DOHH2 (cell line): ENCODE results near the gene BBOF1.
A peak's percentile ranks its signal among the peaks of the same experiment; 100 is the strongest.

Experiments
- H3F3A ChIP-seq: fragments of 200-600 bp; sonication (generic), shearing (Covaris generic); 2 replicates; pipeline ENCODE4 v1.6.0; 2016; ENCODE audit warnings: antibody characterized with exemption, mild to moderate bottlenecking; ENCODE audit not compliant: control insufficient read depth, insufficient read depth
- H3K27ac ChIP-seq: fragments of 200-600 bp; sonication (generic); 2 replicates; pipeline ENCODE4 v1.5.1; 2014; ENCODE audit warnings: low read depth, mild to moderate bottlenecking, low read length, moderate library complexity
- H3K27me3 ChIP-seq: fragments of 200-600 bp; sonication (generic); 2 replicates; pipeline ENCODE4 v1.6.1; 2014; ENCODE audit warnings: mild to moderate bottlenecking, low read length, mixed read lengths; ENCODE audit not compliant: control insufficient read depth
- H3K36me3 ChIP-seq: fragments of 200-600 bp; sonication (generic); 2 replicates; pipeline ENCODE4 v1.6.1; 2014; ENCODE audit warnings: mild to moderate bottlenecking, low read length, moderate library complexity, mixed read lengths; ENCODE audit not compliant: control insufficient read depth
- H3K4me1 ChIP-seq: fragments of 200-600 bp; sonication (generic); 2 replicates; pipeline ENCODE4 v1.6.1; 2014; ENCODE audit warnings: mild to moderate bottlenecking, low read length, mixed read lengths; ENCODE audit not compliant: control insufficient read depth
- H3K4me2 ChIP-seq: fragments of 200-600 bp; sonication (generic); 2 replicates; pipeline ENCODE4 v1.6.0; 2014; ENCODE audit warnings: mild to moderate bottlenecking, low read length, moderate library complexity
- H3K4me3 ChIP-seq: fragments of 200-600 bp; sonication (generic); 2 replicates; pipeline ENCODE4 v1.5.1; 2014; ENCODE audit warnings: mild to moderate bottlenecking, low read length, mixed read lengths
- H3K79me2 ChIP-seq: fragments of 200-600 bp; sonication (generic); 2 replicates; pipeline ENCODE4 v1.6.1; 2014; ENCODE audit warnings: mild to moderate bottlenecking, low read length, mixed read lengths; ENCODE audit not compliant: control insufficient read depth
- H3K9me2 ChIP-seq: fragments of 200-600 bp; sonication (generic); replicated peaks from 2 replicates; pipeline ENCODE4 v1.6.1; 2014; ENCODE audit warnings: mild to moderate bottlenecking, low read length, mixed read lengths; ENCODE audit not compliant: control insufficient read depth
- H3K9me3 ChIP-seq: fragments of 200-600 bp; sonication (generic); 2 replicates; pipeline ENCODE4 v1.6.1; 2014; ENCODE audit warnings: antibody characterized with exemption, low read length, mixed read lengths; ENCODE audit not compliant: control insufficient read depth, insufficient read depth
- H4K20me1 ChIP-seq: fragments of 200-600 bp; sonication (generic); 2 replicates; pipeline ENCODE4 v1.6.0; 2014; ENCODE audit warnings: low read depth, mild to moderate bottlenecking, antibody characterized with exemption, low read length, moderate library complexity; ENCODE audit not compliant: control insufficient read depth, insufficient read depth
- CTCF ChIP-seq: fragments of 200-600 bp; sonication (generic); IDR thresholded peaks from one replicate; pipeline ENCODE4 v1.5.1; 2014; ENCODE audit warnings: antibody characterized with exemption, mild to moderate bottlenecking, low read depth, low read length; ENCODE audit not compliant: poor library complexity, severe bottlenecking
- EZH2phosphoT487 ChIP-seq: fragments of 200-600 bp; sonication (generic); IDR thresholded peaks from 2 replicates; pipeline ENCODE4 v1.6.1; 2017; ENCODE audit warnings: borderline replicate concordance, mild to moderate bottlenecking, antibody characterized with exemption, low read length, moderate library complexity, mixed read lengths

Gene BBOF1

GRCh38 chr14:74081491-74081890 is 62.3 kb downstream of the BBOF1 start:
- H3K4me2 ChIP-seq: no peak overlapping the region
- H3K36me3 ChIP-seq: no peaks in the 10 kb centered on the region
- no peak overlapping the region for H3K4me3 ChIP-seq
- H3K27me3 ChIP-seq: no peaks in the 10 kb centered on the region
- H3K4me1 ChIP-seq: peaks cover 20% of the 10 kb centered on the region
- TF ChIP-seq CTCF (no peak), EZH2phosphoT487 (no peak)
- H3K9me3 ChIP-seq: no peaks in the 10 kb centered on the region
- H3K27ac ChIP-seq: no peak overlapping the region
- no peaks in the 10 kb centered on the region for H4K20me1 ChIP-seq
- no peaks in the 10 kb centered on the region for H3F3A ChIP-seq
- peaks cover 16% of the 10 kb centered on the region for H3K79me2 ChIP-seq
- no peaks in the 10 kb centered on the region for H3K9me2 ChIP-seq

- Histone ChIP-seq H3K9me2 (no peaks in the 10 kb centered on the region), H3K79me2 (peaks cover 18% of the 10 kb centered on the region), H3K27ac (no peak overlapping the region), H3K36me3 (no peaks in the 10 kb centered on the region), H3K4me3 (peak overlapping the region; percentile 80), H3F3A (no peaks in the 10 kb centered on the region), H4K20me1 (no peaks in the 10 kb centered on the region), H3K4me1 (peaks cover 20% of the 10 kb centered on the region), H3K4me2 (peak overlapping the region; percentile 80), H3K9me3 (no peaks in the 10 kb centered on the region), H3K27me3 (no peaks in the 10 kb centered on the region)
- TF ChIP-seq EZH2phosphoT487 (no peak), CTCF (no peak)
Measured at GRCh38 chr14:74083161-74083560, 64.0 kb downstream of the BBOF1 start.

GRCh38 chr14:74083784-74084276 is 64.7 kb downstream of the BBOF1 start:
- no peaks in the 10 kb centered on the region for H3F3A ChIP-seq
- H3K27ac ChIP-seq: no peak overlapping the region
- peak overlapping the region; percentile 80 for H3K4me3 ChIP-seq
- H3K9me2 ChIP-seq: no peaks in the 10 kb centered on the region
- H3K4me1 ChIP-seq: peaks cover 20% of the 10 kb centered on the region
- no peaks in the 10 kb centered on the region for H3K36me3 ChIP-seq
- no peak for TF ChIP-seq EZH2phosphoT487
- no peaks in the 10 kb centered on the region for H4K20me1 ChIP-seq
- no peaks in the 10 kb centered on the region for H3K9me3 ChIP-seq
- H3K79me2 ChIP-seq: peaks cover 23% of the 10 kb centered on the region
- peak overlapping the region; percentile 80 for H3K4me2 ChIP-seq
- H3K27me3 ChIP-seq: no peaks in the 10 kb centered on the region

GRCh38 chr14:74084277-74085046 is 65.3 kb downstream of the BBOF1 start, which contains the start of the genes ALDH6A1 and LIN52:
TSS of gene ALDH6A1 (minus strand) at chr14:74084453. CDS start at chr14:74084394, 59 bp downstream.
TSS of gene LIN52 (plus strand) at chr14:74084956. CDS start at chr14:74084975, 19 bp downstream.
- peaks cover 26% of the 10 kb centered on the region for H3K79me2 ChIP-seq

More at GRCh38 chr14:74084277-74085046, 65.3 kb downstream of the BBOF1 start, which contains the start of the genes ALDH6A1 and LIN52:
- H3F3A ChIP-seq: no peaks in the 10 kb centered on the region
- H3K4me1 ChIP-seq: peaks cover 20% of the 10 kb centered on the region
- peak within 1 kb of the TSS; percentile 17; the same call in 1 of the 2 replicates for H3K27ac ChIP-seq
- no peaks in the 10 kb centered on the region for H3K9me3 ChIP-seq
- peak within 1 kb of the TSS; percentile 92 for H3K4me3 ChIP-seq
- H3K27me3 ChIP-seq: no peaks in the 10 kb centered on the region
- TF ChIP-seq CTCF (peak; percentile 48), EZH2phosphoT487 (no peak)
- no peaks in the 10 kb centered on the region for H3K36me3 ChIP-seq
- no peaks in the 10 kb centered on the region for H4K20me1 ChIP-seq
- H3K9me2 ChIP-seq: no peaks in the 10 kb centered on the region
- peak within 1 kb of the TSS; percentile 97 for H3K4me2 ChIP-seq
